Pancreas (tissue), 10 donors: ENCODE measurements around the gene SYNPO2. TPM values are rescaled to one million over a fixed set of nuclear protein-coding genes. Genes with fewer than 3 reads are reported as not detected.

Experiments used
- ATAC-seq, 4 donors: fragments of 200-7000 bp; cut with Tn5 transposase; one replicate each; pipeline versions ENCODE4 v1.8.0 to v1.9.1; 2020; ENCODE audit warnings: mild to moderate bottlenecking in 4 of 4, moderate library complexity in 4 of 4
- DNase-seq, 6 donors: peaks; one replicate each; pipeline ENCODE4 v3.0.0-alpha.2; 2020
- FAIRE-seq: peaks from 2 replicates; lab custom pipeline; 2012; peaks lifted over from hg19 to GRCh38; lab: Jason Lieb, UNC
- H3K27ac ChIP-seq, 4 donors: fragments of 200-600 bp; sonication (generic); 1 replicate in 3 of 4; 2 replicates in 1 of 4; pipeline versions ENCODE4 v1.5.0 to v1.8.0; 2020
- H3K27me3 ChIP-seq, 4 donors: fragments of 200-600 bp; one replicate each; pipeline ENCODE4 v1.8.0; 2021
- H3K36me3 ChIP-seq, 3 donors: fragments of 200-600 bp; sonication (generic) in 1 of 3; one replicate each; pipeline versions ENCODE4 v1.5.0 to v1.8.0; 2020 to 2021
- H3K4me1 ChIP-seq, 3 donors: fragments of 200-600 bp; one replicate each; pipeline ENCODE4 v1.8.0; 2021
- H3K4me3 ChIP-seq, 4 donors: fragments of 200-600 bp; sonication (generic) in 2 of 4; one replicate each; pipeline versions ENCODE4 v1.5.0 to v1.8.0; 2020 to 2021
- H3K9me3 ChIP-seq, 4 donors: fragments of 200-600 bp; one replicate each; pipeline ENCODE4 v1.8.0; 2021
- CTCF ChIP-seq, 4 donors: fragments of 200-600 bp; sonication (generic) in 3 of 4; IDR thresholded peaks; one replicate each; pipeline versions ENCODE4 v1.5.0 to v1.8.0; 2021; ENCODE audit warnings: antibody characterized with exemption in 4 of 4
- WGBS, 2 donors: extraction: QIAGEN DNeasy Blood & Tissue Kit; methylation state at CpG; one replicate each; pipeline ENCODE4 v1.1.7; 2013; 5-methylcytosine and 5-hydroxymethylcytosine counted together
- intact Hi-C, 3 donors: fragments of 100-400 bp; cut with DNase I; formaldehyde crosslinking; loops; one replicate each; pipeline versions ENCODE4 v1.11.1 to v1.14.2; 2022
- polyA plus RNA-seq, 2 donors: library from polyadenylated mRNA; stranded (reverse); fragments of 200-250 nt; gene quantifications; one replicate each; pipeline ENCODE4 v1.2.3, GENCODE V29; 2013
- total RNA-seq, 6 donors: library from RNA; stranded (reverse); fragmentation: NEBNext Ultra II Directional in 4 of 6; extraction: Animal tissue kit (Norgen Biotek cat#: 25700) in 4 of 6; gene quantifications; one replicate each; pipeline versions ENCODE4 v1.2.1 to v1.2.4, GENCODE V29; 2021 to 2023
- donor health status: healthy with polysubstance abuse.
- donor health status: DM: no; HTN: no; CAD: no; lungs with moderate emphysema.
- donor health status: DM: no; HTN: no; CAD: no.
- donor health status: control.
- donor health status: control.
- donor health status: Bipolar disorder and iron deficiency.
- donor health status: DM: yes; HTN: yes; CAD: no.
- donor health status: DM: no; HTN: no; CAD: no.
- donor health status: DM: no; HTN: no; CAD: no.
- donor health status: DM: yes; HTN: yes; CAD: no.

SYNPO2 gene
- total and polyA plus RNA-seq, 8 donors = 2.1 to 10.9 (median 4.1) TPM

GRCh38 chr4:118991686-118992085 is 103.0 kb downstream of the SYNPO2 start:
- Histone ChIP-seq H3K27me3 (no peaks in the 10 kb centered on the region), H3K4me3 (no peak overlapping the region), H3K4me1 (peaks cover 0 to 4% (median 0%) of the 10 kb centered on the region in 3 donors), H3K9me3 (no peaks in the 10 kb centered on the region), H3K36me3 (no peaks in the 10 kb centered on the region), H3K27ac (no peak overlapping the region)
- ATAC-seq (no peak), DNase-seq (no peak), FAIRE-seq (no peak)
- TF ChIP-seq CTCF (IDR thresholded peaks at IDR 0.05) = no peak
- intact Hi-C loops = no loop called here
- 68 to 78% methylated on average over 5 of the region's 5 CpGs for WGBS, 2 donors

- Histone ChIP-seq H3K4me1 (peaks cover 0 to 4% (median 0%) of the 10 kb centered on the region in 3 donors), H3K36me3 (no peaks in the 10 kb centered on the region)
Observed at GRCh38 chr4:118992149-118992548, 103.5 kb downstream of the SYNPO2 start.

GRCh38 chr4:118993333-118993732 is 104.7 kb downstream of the SYNPO2 start:
- Histone ChIP-seq H3K27ac (no peak overlapping the region), H3K4me3 (no peak overlapping the region), H3K27me3 (no peaks in the 10 kb centered on the region), H3K36me3 (no peaks in the 10 kb centered on the region), H3K4me1 (peaks cover 0 to 4% (median 0%) of the 10 kb centered on the region in 3 donors), H3K9me3 (no peaks in the 10 kb centered on the region)
- intact Hi-C loops = no loop called here
- FAIRE-seq (peak; percentile 26), DNase-seq (no peak), ATAC-seq (no peak)
- no peak for TF ChIP-seq CTCF (IDR thresholded peaks at IDR 0.05)
- WGBS, 2 donors = 77 to 78% methylated on average over 2 of the region's 2 CpGs

More at GRCh38 chr4:118992149-118992548, 103.5 kb downstream of the SYNPO2 start:
- no peak for DNase-seq
- ATAC-seq = no peak
- FAIRE-seq = no peak
- Histone ChIP-seq H3K27ac (no peak overlapping the region), H3K4me3 (no peak overlapping the region), H3K27me3 (no peaks in the 10 kb centered on the region), H3K9me3 (no peaks in the 10 kb centered on the region)
- intact Hi-C loops = no loop called here
- no peak for TF ChIP-seq CTCF (IDR thresholded peaks at IDR 0.05)
- WGBS, 2 donors = 47 to 83% methylated on average over 1 of the region's 1 CpG

- 67 to 69% methylated on average over 5 of the region's 5 CpGs for WGBS, 2 donors
- DNase-seq = no peak
- intact Hi-C loops = no loop called here
- TF ChIP-seq CTCF (IDR thresholded peaks at IDR 0.05) = no peak
- no peaks in the 10 kb centered on the region for H3K4me1 ChIP-seq
- ATAC-seq = no peak
- no peak overlapping the region for H3K4me3 ChIP-seq
- H3K36me3 ChIP-seq = no peaks in the 10 kb centered on the region
- no peaks in the 10 kb centered on the region for H3K27me3 ChIP-seq
- no peak for FAIRE-seq
- H3K9me3 ChIP-seq = no peaks in the 10 kb centered on the region
- no peak overlapping the region for H3K27ac ChIP-seq
Observed at GRCh38 chr4:118994030-118994429, 105.4 kb downstream of the SYNPO2 start.

- WGBS, 2 donors = 83 to 93% methylated on average over 4 of the region's 4 CpGs
- Histone ChIP-seq H3K4me3 (no peak overlapping the region), H3K36me3 (no peaks in the 10 kb centered on the region), H3K27me3 (no peaks in the 10 kb centered on the region), H3K4me1 (no peaks in the 10 kb centered on the region), H3K9me3 (no peaks in the 10 kb centered on the region), H3K27ac (no peak overlapping the region)
- no peak for TF ChIP-seq CTCF (IDR thresholded peaks at IDR 0.05)
- intact Hi-C loops = no loop called here
- ATAC-seq (no peak), DNase-seq (no peak), FAIRE-seq (no peak)
Observed at GRCh38 chr4:118995693-118996391, 107.2 kb downstream of the SYNPO2 start.
